PC-9 (cell line): ENCODE results near the gene LDHD. TPM values are rescaled to one million over a fixed set of nuclear protein-coding genes. Genes with fewer than 3 reads are reported as not detected.

Experiments
- BruUV-seq: library from RNA; stranded (reverse); fragments of 400-500 nt; replicated peaks from 2 replicates; lab custom pipeline; 2021; lab: Mats Ljungman, UMichigan
- CTCF ChIA-PET: fragments of 300-600 bp; sonication (Branson Sonifier 250); formaldehyde crosslinking; loops from one replicate; lab custom pipeline; 2022; ENCODE audit warnings: antibody characterized with exemption; lab: Charles Lee
- POLR2A ChIA-PET: fragments of 300-600 bp; sonication (Branson Sonifier 250); formaldehyde crosslinking; loops from one replicate; lab custom pipeline; 2022; ENCODE audit warnings: antibody characterized with exemption; ENCODE audit not compliant: unreplicated experiment; lab: Charles Lee
- DNase-seq, 2 experiments: peaks; one replicate each; pipeline versions ENCODE4 v3.0.0 to v3.0.0-alpha.2; 2015 to 2022; ENCODE audit warnings: mixed read lengths in 1 of 2
- H2AFZ ChIP-seq: fragments of 200-600 bp; sonication (generic); 2 replicates; pipeline ENCODE4 v1.8.1; 2017; ENCODE audit warnings: antibody characterized with exemption
- H3F3A ChIP-seq: fragments of 200-600 bp; sonication (generic); 2 replicates; pipeline ENCODE4 v1.8.1; 2017; ENCODE audit warnings: antibody characterized with exemption, mild to moderate bottlenecking, low read depth; ENCODE audit not compliant: insufficient read depth
- H3K27ac ChIP-seq: fragments of 200-600 bp; sonication (generic); 2 replicates; pipeline ENCODE4 v1.6.1; 2016; ENCODE audit warnings: mixed run types
- H3K27me3 ChIP-seq: fragments of 200-600 bp; sonication (generic); 2 replicates; pipeline ENCODE4 v1.6.1; 2016; ENCODE audit warnings: low read depth, mixed run types; ENCODE audit not compliant: insufficient read depth
- H3K36me3 ChIP-seq: fragments of 200-600 bp; sonication (generic); 2 replicates; pipeline ENCODE4 v1.6.1; 2016; ENCODE audit warnings: low read depth, mixed run types
- H3K4me1 ChIP-seq: fragments of 200-600 bp; sonication (generic); replicated peaks from 2 replicates; pipeline ENCODE4 v1.6.1; 2016; ENCODE audit warnings: mixed run types; ENCODE audit not compliant: insufficient read depth
- H3K4me2 ChIP-seq: fragments of 200-600 bp; sonication (generic); 2 replicates; pipeline ENCODE4 v1.6.1; 2017; ENCODE audit warnings: mixed run types
- H3K4me3 ChIP-seq: fragments of 200-600 bp; sonication (generic); 2 replicates; pipeline ENCODE4 v1.6.1; 2016; ENCODE audit warnings: mixed run types
- H3K79me2 ChIP-seq: fragments of 200-600 bp; sonication (generic); 2 replicates; pipeline ENCODE4 v1.6.1; 2017; ENCODE audit warnings: low read depth, mixed run types
- H3K9me2 ChIP-seq: fragments of 200-600 bp; sonication (generic); 2 replicates; pipeline ENCODE4 v1.8.1; 2017; ENCODE audit warnings: mild to moderate bottlenecking; ENCODE audit not compliant: insufficient read depth
- H3K9me3 ChIP-seq: fragments of 200-600 bp; sonication (generic); 2 replicates; pipeline ENCODE4 v1.8.1; 2016; ENCODE audit warnings: low read depth; ENCODE audit not compliant: insufficient read depth
- H4K20me1 ChIP-seq: fragments of 200-600 bp; sonication (generic); 2 replicates; pipeline ENCODE4 v1.8.1; 2017; ENCODE audit not compliant: insufficient read depth
- EZH2 ChIP-seq: fragments of 200-600 bp; sonication (generic); IDR thresholded peaks from 2 replicates; pipeline ENCODE4 v1.8.0; 2017; ENCODE audit warnings: antibody characterized with exemption, low read depth
- intact Hi-C: fragments of 100-400 bp; cut with micrococcal nuclease; formaldehyde crosslinking; loops from one replicate; pipeline ENCODE4 v1.10.0; 2022; ENCODE audit not compliant: unreplicated experiment
- total RNA-seq: library from RNA; stranded (reverse); gene quantifications from 2 replicates; pipeline ENCODE4 v1.2.3, GENCODE V29; 2021
- TF ChIP-seq, protein P1 (sequence below): fragments of 200-600 bp; sonication (generic); conservative IDR thresholded peaks from 2 replicates; pipeline ENCODE4 v1.6.1; 2017; ENCODE audit warnings: mixed run types, antibody characterized with exemption, mild to moderate bottlenecking, moderate library complexity

Gene LDHD
- total RNA-seq, 1 experiment from 2014 or later: 1.3 TPM

DNA sequence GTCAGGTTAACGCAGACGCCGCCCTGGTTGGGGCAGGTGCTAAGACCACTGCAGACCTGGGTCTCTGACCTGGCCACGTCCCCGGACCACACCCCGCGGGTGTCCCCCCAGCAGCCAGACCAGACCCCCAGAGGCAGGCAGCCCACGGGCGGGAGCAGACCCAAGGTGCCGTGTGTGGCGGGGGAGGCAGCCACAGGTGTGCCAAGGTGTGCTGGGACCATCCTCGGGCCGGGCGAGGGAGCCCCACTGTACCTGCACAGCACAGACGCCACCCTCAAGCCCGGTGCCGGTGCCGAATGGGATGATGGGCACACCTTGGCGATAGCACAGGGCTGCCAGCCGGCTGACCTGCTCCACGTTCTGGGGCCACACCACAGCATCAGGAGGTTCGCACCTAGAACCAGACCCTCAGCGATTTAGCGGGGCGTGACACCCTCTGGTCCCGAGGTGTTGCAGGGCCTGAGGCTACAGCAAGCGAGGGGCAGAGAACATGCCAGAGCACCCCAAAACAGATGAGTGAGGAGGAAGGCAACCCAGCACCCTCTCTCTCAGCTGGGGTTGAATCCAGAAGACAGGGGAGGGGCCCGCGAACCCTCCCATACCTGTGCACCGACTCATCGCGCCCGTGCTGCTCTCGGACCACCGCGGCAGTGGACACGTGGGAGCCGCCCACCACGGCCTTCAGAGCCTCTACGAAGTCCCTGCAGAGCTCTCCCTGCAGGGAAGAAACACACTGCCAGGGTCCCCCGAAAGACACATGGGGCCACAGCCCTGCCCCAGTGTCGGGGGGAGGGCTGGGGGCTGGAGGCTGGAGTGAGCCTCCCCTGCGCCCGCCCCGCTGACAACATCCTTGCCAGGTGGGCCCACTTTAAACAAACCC is 1.4 kb downstream of the LDHD start:
- H3K9me3 ChIP-seq: no peaks in the 10 kb centered on the region
- BruUV-seq: no TSS peak
- no peak overlapping the region for H3K4me2 ChIP-seq
- H3K4me1 ChIP-seq: peaks cover 21% of the 10 kb centered on the region
- TF ChIP-seq, protein P1, sequence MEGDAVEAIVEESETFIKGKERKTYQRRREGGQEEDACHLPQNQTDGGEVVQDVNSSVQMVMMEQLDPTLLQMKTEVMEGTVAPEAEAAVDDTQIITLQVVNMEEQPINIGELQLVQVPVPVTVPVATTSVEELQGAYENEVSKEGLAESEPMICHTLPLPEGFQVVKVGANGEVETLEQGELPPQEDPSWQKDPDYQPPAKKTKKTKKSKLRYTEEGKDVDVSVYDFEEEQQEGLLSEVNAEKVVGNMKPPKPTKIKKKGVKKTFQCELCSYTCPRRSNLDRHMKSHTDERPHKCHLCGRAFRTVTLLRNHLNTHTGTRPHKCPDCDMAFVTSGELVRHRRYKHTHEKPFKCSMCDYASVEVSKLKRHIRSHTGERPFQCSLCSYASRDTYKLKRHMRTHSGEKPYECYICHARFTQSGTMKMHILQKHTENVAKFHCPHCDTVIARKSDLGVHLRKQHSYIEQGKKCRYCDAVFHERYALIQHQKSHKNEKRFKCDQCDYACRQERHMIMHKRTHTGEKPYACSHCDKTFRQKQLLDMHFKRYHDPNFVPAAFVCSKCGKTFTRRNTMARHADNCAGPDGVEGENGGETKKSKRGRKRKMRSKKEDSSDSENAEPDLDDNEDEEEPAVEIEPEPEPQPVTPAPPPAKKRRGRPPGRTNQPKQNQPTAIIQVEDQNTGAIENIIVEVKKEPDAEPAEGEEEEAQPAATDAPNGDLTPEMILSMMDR: no peak
- TF ChIP-seq EZH2: no peak
- no peaks in the 10 kb centered on the region for H3K27me3 ChIP-seq
- CTCF ChIA-PET: no interaction called here
- no peaks in the 10 kb centered on the region for H4K20me1 ChIP-seq
- no peak overlapping the region for H2AFZ ChIP-seq
- H3K9me2 ChIP-seq: no peaks in the 10 kb centered on the region
- H3K27ac ChIP-seq: no peak overlapping the region
- no peak for DNase-seq
- H3F3A ChIP-seq: peaks cover 11% of the 10 kb centered on the region; the same call in 1 of the 2 replicates
- no peak overlapping the region for H3K4me3 ChIP-seq
- no peaks in the 10 kb centered on the region for H3K36me3 ChIP-seq
- intact Hi-C loops: loop anchor here (5.0 kb wide), 1 partner anchor 238 kb away; no protein-coding TSS in a partner anchor
- no peaks in the 10 kb centered on the region for H3K79me2 ChIP-seq
- POLR2A ChIA-PET: no interaction called here

DNA sequence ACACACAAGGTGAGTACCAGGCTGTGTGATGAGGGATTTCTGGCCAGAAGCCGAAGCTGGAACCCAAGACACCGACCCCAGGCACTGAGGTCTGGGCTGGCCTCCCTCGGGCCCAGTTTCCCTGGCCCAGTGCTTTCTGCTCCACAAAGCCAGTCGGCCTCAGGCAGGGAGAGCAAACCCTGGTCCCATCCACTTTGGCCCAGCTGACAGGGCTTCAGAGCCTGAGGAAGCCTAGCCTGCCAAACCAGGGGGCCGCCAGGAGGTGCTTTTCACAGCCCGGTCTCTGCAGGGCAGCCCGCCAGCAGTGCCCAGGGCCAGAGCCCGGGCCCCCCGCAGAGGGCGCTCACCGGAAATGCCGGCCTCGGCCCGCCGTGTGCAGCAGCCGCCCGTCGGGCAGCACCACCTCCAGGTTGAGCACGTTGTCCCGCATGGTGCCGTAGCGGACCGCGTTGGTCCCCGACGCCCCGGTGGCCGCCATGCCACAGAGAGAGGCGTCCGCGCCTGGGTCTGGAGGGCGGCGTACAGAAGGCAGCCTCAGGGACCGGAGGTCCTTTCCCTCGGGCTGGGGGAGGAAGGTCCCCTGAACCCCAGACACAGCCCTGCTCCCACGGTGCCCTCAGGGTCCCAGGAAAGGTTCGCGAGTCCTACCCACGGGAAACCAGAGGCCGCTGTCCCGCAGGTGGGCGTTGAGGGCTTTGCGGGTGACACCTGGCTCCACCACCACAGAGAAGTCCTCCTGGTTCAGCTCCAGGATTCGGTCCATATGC is 2.2 kb downstream of the LDHD start:
- Histone ChIP-seq H3K9me2 (no peaks in the 10 kb centered on the region), H3K79me2 (no peaks in the 10 kb centered on the region), H3F3A (peaks cover 19% of the 10 kb centered on the region), H2AFZ (no peak overlapping the region), H3K4me2 (no peak overlapping the region), H3K27me3 (no peaks in the 10 kb centered on the region), H3K9me3 (no peaks in the 10 kb centered on the region), H4K20me1 (no peaks in the 10 kb centered on the region), H3K4me3 (no peak overlapping the region), H3K4me1 (peaks cover 23% of the 10 kb centered on the region), H3K36me3 (no peaks in the 10 kb centered on the region), H3K27ac (no peak overlapping the region)
- intact Hi-C loops: loop anchor here (5.0 kb wide), 1 partner anchor 237 kb away; no protein-coding TSS in a partner anchor
- ChIA-PET CTCF (no interaction called here), POLR2A (no interaction called here)
- DNase-seq: no peak
- TF ChIP-seq EZH2: no peak
- TF ChIP-seq, protein P1: no peak
- no TSS peak for BruUV-seq

DNA sequence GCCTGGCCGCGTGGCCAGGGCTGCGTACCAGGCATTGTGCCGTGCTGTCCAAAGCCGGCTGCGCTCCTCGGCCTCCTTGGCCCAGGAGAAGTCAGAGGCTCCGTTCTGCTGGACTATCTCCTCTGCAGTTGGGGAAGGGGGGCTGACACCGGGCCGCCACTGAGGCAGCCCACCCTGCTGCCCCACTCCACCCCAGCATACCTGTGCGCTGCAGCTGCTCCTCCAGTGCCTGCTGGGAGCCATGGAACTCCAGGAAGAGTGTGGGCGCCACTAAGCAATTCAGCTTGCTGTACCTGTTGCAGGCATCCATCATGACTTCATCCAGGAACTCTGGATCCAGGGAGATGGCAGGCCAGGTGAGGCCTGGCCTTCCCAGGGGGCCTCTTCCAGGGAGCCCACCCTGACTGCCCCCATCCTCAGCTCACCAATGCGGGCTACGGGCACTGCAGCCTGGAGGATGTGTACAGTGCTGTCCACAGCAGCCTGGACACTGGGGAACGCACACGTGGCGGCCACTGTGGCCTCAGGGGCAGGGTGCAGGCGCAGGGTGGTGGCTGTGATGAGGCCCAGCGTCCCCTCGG is 2.9 kb downstream of the LDHD start:
- no peaks in the 10 kb centered on the region for H4K20me1 ChIP-seq
- H2AFZ ChIP-seq: no peak overlapping the region
- H3K79me2 ChIP-seq: no peaks in the 10 kb centered on the region
- no TSS peak for BruUV-seq
- H3K4me3 ChIP-seq: no peak overlapping the region
- H3K9me3 ChIP-seq: no peaks in the 10 kb centered on the region
- no peak overlapping the region for H3K27ac ChIP-seq
- H3K4me2 ChIP-seq: no peak overlapping the region
- H3K36me3 ChIP-seq: no peaks in the 10 kb centered on the region
- DNase-seq: no peak
- H3K4me1 ChIP-seq: peaks cover 29% of the 10 kb centered on the region
- H3K9me2 ChIP-seq: no peaks in the 10 kb centered on the region
- no peak for TF ChIP-seq EZH2
- TF ChIP-seq, protein P1: no peak
- POLR2A ChIA-PET: interaction anchor here (0.5 to 0.7 kb wide), 2 partner anchors 48 to 76 kb away, joined by 3 read pairs; no protein-coding TSS in a partner anchor
- intact Hi-C loops: loop anchor here (5.0 kb wide), 1 partner anchor 236 kb away; no protein-coding TSS in a partner anchor
- peaks cover 23% of the 10 kb centered on the region for H3F3A ChIP-seq
- H3K27me3 ChIP-seq: no peaks in the 10 kb centered on the region
- CTCF ChIA-PET: no interaction called here
